Neural cell (in vitro differentiated cells): ENCODE results near the gene ARFGAP1.

Experiments
- EP300 ChIP-seq: fragments of 450-650 bp; conservative IDR thresholded peaks from 2 replicates; pipeline ENCODE4 v1.6.1; 2014; ENCODE audit warnings: antibody characterized with exemption, mild to moderate bottlenecking, moderate library complexity; ENCODE audit not compliant: poor library complexity, severe bottlenecking
- EZH2 ChIP-seq: fragments of 200-600, 300-800 bp; shearing (Covaris generic), sonication (generic); IDR thresholded peaks from 2 replicates; pipeline ENCODE4 v1.6.1; 2014; ENCODE audit warnings: antibody characterized with exemption, low read length, borderline replicate concordance, mild to moderate bottlenecking; ENCODE audit not compliant: insufficient read depth, poor library complexity, severe bottlenecking
- MXI1 ChIP-seq: fragments of 450-650 bp; conservative IDR thresholded peaks from 2 replicates; pipeline ENCODE4 v1.6.1; 2014; ENCODE audit warnings: antibody characterized with exemption, mild to moderate bottlenecking; ENCODE audit not compliant: poor library complexity, severe bottlenecking
- POLR2AphosphoS5 ChIP-seq: IDR thresholded peaks from 2 replicates; pipeline ENCODE4 v1.6.1; 2012
- RAD21 ChIP-seq: fragments of 450-650 bp; conservative IDR thresholded peaks from 2 replicates; pipeline ENCODE4 v1.6.1; 2014; ENCODE audit warnings: antibody characterized with exemption, mild to moderate bottlenecking, moderate library complexity
- REST ChIP-seq: IDR thresholded peaks from 2 replicates; pipeline ENCODE4 v1.6.1; 2012; ENCODE audit warnings: borderline replicate concordance
- SMC3 ChIP-seq: fragments of 450-650 bp; conservative IDR thresholded peaks from 2 replicates; pipeline ENCODE4 v1.6.1; 2014; ENCODE audit warnings: antibody characterized with exemption, mild to moderate bottlenecking, moderate library complexity; ENCODE audit not compliant: poor library complexity
- TAF1 ChIP-seq: IDR thresholded peaks from 2 replicates; pipeline ENCODE4 v1.6.1; 2012; ENCODE audit warnings: low read depth
- TF ChIP-seq, protein P1 (sequence below): fragments of 450-650 bp; IDR thresholded peaks from 2 replicates; pipeline ENCODE4 v1.5.1; 2014; ENCODE audit warnings: antibody characterized with exemption, mild to moderate bottlenecking, moderate library complexity; ENCODE audit not compliant: poor library complexity, severe bottlenecking

- TF ChIP-seq EZH2 (no peak), EP300 (no peak), TAF1 (no peak), SMC3 (no peak), POLR2AphosphoS5 (no peak), REST (no peak), RAD21 (no peak), MXI1 (no peak)
- TF ChIP-seq, protein P1, sequence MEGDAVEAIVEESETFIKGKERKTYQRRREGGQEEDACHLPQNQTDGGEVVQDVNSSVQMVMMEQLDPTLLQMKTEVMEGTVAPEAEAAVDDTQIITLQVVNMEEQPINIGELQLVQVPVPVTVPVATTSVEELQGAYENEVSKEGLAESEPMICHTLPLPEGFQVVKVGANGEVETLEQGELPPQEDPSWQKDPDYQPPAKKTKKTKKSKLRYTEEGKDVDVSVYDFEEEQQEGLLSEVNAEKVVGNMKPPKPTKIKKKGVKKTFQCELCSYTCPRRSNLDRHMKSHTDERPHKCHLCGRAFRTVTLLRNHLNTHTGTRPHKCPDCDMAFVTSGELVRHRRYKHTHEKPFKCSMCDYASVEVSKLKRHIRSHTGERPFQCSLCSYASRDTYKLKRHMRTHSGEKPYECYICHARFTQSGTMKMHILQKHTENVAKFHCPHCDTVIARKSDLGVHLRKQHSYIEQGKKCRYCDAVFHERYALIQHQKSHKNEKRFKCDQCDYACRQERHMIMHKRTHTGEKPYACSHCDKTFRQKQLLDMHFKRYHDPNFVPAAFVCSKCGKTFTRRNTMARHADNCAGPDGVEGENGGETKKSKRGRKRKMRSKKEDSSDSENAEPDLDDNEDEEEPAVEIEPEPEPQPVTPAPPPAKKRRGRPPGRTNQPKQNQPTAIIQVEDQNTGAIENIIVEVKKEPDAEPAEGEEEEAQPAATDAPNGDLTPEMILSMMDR = no peak
Observed at GRCh38 chr20:63328026-63328700, 55.5 kb downstream of the ARFGAP1 start.
